Measurements from ENCODE around the gene THAP3.
"Not testable (repeated sequence)": the region's sequence is repeated elsewhere in the genome, so short reads cannot be mapped to it uniquely, and the experiment has no call there.

The THAP3 gene

GRCh38 chr1:6652986-6653385 is 28.3 kb downstream of the THAP3 start:
- H3K4me3 ChIP-seq (ENCODE audit: low read length): no peak overlapping the region
- TF ChIP-seq CTCF (IDR thresholded peaks at IDR 0.05; ENCODE audit: insufficient read depth, low read depth, low read length, missing control alignments): no peak
- DNase-seq (ENCODE audit: low read depth): no peak

- DNase-seq (ENCODE audit: low read depth): no peak
- no peak overlapping the region for H3K4me3 ChIP-seq (ENCODE audit: low read length)
- TF ChIP-seq CTCF (IDR thresholded peaks at IDR 0.05; ENCODE audit: insufficient read depth, low read depth, low read length, missing control alignments): no peak
Observed at GRCh38 chr1:6653436-6654290, 29.0 kb downstream of the THAP3 start.

GRCh38 chr1:6657138-6657537 is 32.5 kb downstream of the THAP3 start:
- DNase-seq (ENCODE audit: low read depth): no peak
- no peak overlapping the region for H3K4me3 ChIP-seq (ENCODE audit: low read length)
- TF ChIP-seq CTCF (IDR thresholded peaks at IDR 0.05; ENCODE audit: insufficient read depth, low read depth, low read length, missing control alignments): no peak

- H3K4me3 ChIP-seq (ENCODE audit: low read length): no peak overlapping the region
- DNase-seq (ENCODE audit: low read depth): no peak
- TF ChIP-seq CTCF (IDR thresholded peaks at IDR 0.05; ENCODE audit: insufficient read depth, low read depth, low read length, missing control alignments): no peak
Observed at GRCh38 chr1:6658359-6659060, 33.8 kb downstream of the THAP3 start.

GRCh38 chr1:6660415-6661049 is 35.9 kb downstream of the THAP3 start:
- DNase-seq (ENCODE audit: low read depth): no peak
- no peak for TF ChIP-seq CTCF (IDR thresholded peaks at IDR 0.05; ENCODE audit: insufficient read depth, low read depth, low read length, missing control alignments)
- H3K4me3 ChIP-seq (ENCODE audit: low read length): no peak overlapping the region

GRCh38 chr1:6662468-6662867 is 37.8 kb downstream of the THAP3 start:
- H3K4me3 ChIP-seq (ENCODE audit: low read length); DNase-seq (ENCODE audit: low read depth): not testable (repeated sequence)

- no peak overlapping the region for H3K4me3 ChIP-seq (ENCODE audit: low read length)
- no peak for DNase-seq (ENCODE audit: low read depth)
- no peak for TF ChIP-seq CTCF (IDR thresholded peaks at IDR 0.05; ENCODE audit: insufficient read depth, low read depth, low read length, missing control alignments)
Observed at GRCh38 chr1:6666696-6667095, 42.0 kb downstream of the THAP3 start.
